HG03521 (cell line): ENCODE data around the gene TAS2R14.

ENCODE experiments used
- ATAC-seq: cut with Tn5 transposase; IDR thresholded peaks from one replicate; pipeline ENCODE4 v1.9.1; 2021; ENCODE audit warnings: mild to moderate bottlenecking, moderate library complexity; ENCODE audit not compliant: unreplicated experiment

TAS2R14 gene

DNA sequence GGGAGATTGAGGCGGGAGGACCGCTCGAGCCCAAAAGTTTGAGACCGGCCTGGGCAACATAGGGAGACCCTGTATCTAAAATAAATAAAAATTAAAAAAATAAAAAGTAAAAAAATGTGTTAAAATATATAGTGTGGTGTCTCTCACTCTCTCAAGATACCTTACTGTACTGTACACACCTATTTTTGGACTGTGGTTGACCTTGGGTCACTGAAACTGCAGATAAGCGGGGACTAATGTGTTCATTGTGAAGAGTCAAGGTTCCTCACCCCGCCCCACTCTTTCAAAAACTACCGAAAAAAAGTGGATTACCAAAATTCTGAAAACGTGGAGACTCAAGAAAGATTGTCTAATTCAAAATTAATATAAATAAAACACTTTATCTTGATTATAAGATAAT, 28.7 kb downstream of the TAS2R14 start:
- ATAC-seq: no peak

DNA sequence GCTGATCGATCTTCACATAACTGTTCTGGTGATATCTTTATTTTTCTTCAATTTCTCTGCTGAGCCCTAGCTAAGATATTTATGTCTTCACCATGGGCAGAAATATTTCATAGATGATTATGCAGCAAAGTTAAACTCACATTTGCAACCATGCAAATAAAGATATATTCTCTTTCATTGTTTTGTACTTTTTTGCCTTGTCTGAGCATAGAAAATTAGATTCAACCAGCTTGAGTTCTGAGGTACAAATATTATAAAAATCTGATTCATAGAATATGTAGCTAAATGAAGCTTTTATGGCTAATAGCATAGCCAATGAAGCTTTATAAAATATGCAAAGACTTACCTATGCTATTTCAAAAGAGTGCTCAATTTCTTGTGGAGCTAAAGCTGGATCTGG, 29.6 kb downstream of the TAS2R14 start, which contains the start of gene TAS2R13:
TSS of gene TAS2R13 (minus strand) at position 101 of the 400 bp plus-strand sequence. CDS start 264 bp downstream, outside the sequence.
- ATAC-seq: no peak

DNA sequence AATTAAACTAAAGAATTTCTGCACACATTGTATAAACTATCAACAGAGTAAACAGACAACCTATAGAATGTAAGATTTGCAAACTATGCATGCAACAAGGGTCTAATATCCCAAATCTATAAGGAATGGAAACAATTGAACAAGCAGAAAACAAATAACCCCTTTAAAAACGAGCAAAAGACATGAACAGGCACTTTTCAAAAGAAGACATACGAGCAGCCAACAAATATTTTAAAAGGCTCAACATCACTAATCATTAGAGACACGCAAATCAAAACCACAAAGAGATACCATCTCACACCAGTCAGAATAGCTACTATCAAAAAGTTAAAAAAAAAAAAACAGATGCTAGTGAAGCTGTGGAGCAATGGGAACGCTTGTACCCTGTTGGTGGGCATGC, 34.4 kb downstream of the TAS2R14 start:
- ATAC-seq: no peak

DNA sequence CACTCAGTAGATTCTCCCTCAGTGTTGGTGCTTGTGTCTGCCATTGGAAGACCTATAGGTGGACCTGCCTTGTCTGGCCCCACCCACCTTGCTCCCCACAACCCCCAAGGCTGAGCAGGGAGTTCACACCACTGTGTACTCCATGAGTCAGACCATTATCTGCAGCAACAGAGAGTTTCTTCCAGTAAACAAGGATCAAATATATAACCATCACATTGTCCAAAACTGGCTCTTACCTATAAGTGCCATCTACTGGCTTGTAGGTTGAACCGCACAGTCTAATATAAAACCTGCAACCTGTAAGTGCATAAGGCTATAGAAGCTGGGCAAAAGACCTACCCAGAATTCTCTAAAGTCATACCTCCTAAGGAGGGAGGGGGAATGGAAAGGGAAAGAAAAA, 37.6 kb downstream of the TAS2R14 start:
- ATAC-seq: no peak

DNA sequence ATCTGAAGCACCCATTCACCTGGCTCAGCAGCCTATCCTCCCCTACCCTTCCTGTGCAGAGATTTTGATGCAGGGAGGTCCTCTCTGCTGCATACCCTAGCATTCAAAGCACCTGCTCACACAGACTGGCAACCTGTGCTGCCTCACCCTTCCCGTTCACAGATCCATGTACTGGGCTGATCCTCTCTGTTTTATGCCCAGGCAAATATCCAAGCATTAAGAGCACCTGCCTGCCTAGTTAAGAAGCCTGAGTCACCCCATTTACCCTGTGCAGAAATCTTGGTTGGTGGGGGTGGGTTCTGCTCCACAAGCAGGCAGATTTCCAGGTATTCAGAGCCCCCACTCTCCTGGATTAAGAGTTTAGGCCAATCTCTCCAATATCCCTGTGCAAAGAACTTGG, 38.1 kb downstream of the TAS2R14 start:
- no peak for ATAC-seq

DNA sequence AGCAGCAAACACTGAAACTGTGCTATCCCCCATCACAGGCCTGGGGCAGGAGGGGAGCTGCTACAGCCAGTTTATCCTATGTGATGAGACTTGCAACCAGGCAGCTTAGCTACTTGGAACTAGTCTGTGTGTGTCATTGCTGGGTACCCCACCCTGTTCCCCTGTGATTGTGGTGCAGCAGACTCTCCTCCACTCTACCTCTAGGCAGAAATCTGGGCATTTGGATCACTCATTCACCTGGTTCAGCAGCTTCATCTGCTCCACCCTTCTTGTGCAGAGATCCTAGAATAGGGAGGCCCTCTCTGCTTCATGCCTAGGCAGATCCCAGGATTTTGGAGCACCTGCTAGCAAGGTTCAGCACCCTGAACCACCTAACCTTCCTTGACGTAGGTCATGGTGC, 38.5 kb downstream of the TAS2R14 start:
- ATAC-seq: no peak

DNA sequence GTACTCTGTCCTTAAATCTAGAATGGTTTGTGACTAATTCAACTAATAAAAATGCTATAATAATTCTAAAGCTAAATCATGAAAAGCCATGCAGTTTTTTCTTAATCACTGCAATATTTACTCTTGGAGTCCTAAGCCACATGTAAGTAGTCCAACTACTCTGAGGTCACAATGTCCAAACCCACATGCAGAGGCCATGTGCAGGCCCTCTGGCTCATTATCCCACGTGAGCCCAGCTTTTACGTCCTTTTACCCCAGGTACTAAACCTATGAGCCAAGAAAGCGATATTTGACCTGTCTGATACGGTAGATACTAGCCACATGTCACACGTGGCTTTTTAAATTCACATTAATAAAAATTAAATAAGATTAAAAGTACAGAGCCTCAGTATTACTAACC, 42.2 kb downstream of the TAS2R14 start:
- ATAC-seq: no peak

DNA sequence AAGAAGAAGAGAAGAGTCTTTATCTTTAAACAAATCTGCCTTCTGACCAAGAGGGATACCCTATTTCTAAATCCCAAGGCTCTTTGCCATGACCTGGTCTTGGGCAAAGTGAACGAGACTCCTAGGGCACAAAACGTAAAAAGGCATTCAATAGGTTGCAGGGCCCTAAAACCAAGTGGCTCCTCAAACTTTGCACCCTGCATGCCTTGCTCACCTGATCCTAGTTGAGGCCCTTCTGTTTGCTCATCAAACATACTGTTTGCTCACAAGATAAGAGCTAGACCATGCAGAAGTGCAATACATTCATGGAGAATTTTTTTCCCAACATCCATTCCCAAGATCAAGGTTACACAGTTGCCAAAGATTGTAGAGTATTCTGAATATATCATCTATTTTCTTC, 47.1 kb downstream of the TAS2R14 start:
- no peak for ATAC-seq

DNA sequence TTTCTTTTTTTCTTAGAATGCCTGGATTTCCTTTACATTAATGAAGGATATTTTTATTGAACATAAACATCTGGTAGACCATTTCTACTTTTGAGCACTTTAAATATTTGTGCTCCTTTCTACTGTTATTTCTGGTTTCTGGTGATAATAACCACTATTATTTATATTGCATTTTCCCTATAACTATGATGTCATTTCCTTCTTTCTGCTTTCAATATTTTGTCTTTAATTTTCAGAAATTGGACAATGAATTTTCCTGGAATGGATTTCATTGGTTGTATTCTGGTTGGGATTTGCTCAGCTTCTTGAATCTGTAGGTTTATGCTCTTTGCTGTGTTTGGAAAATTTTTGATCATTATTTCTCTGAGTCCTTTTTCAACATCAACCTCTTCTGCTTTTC, 49.8 kb downstream of the TAS2R14 start:
- no peak for ATAC-seq
